Activated B cell treated with CpG ODN at 0.5 μM for 24 hours (primary cell): ENCODE measurements around the gene PPM1F. TPM values are rescaled to one million over a fixed set of nuclear protein-coding genes. Genes with fewer than 3 reads are reported as not detected.

Experiments used
- ATAC-seq: fragments of 200-7000 bp; cut with Tn5 transposase; one replicate; pipeline ENCODE4 v1.10.0; 2021; ENCODE audit warnings: low read depth, mild to moderate bottlenecking, moderate library complexity
- CTCF ChIA-PET: fragments of 350-600 bp; sonication (Branson Sonifier 250); formaldehyde crosslinking; loops from one replicate; lab custom pipeline; 2021; ENCODE audit warnings: antibody characterized with exemption; lab: Charles Lee
- POLR2A ChIA-PET: fragments of 350-600 bp; sonication (Branson Sonifier 250); formaldehyde crosslinking; loops from one replicate; lab custom pipeline; 2021; ENCODE audit warnings: antibody characterized with exemption; lab: Charles Lee
- DNase-seq: peaks from one replicate; pipeline ENCODE4 v3.0.0; 2022
- H3K27ac Mint-ChIP-seq: one replicate; pipeline ENCODE4 v1.8.0; 2020; ENCODE audit warnings: mixed read lengths
- H3K27me3 Mint-ChIP-seq: one replicate; pipeline ENCODE4 v1.8.0; 2021; ENCODE audit warnings: mixed read lengths
- H3K36me3 Mint-ChIP-seq: one replicate; pipeline ENCODE4 v1.8.0; 2021; ENCODE audit warnings: low read depth, mixed read lengths
- H3K4me1 Mint-ChIP-seq: one replicate; pipeline ENCODE4 v1.8.0; 2021; ENCODE audit warnings: mixed read lengths
- H3K4me3 Mint-ChIP-seq: one replicate; pipeline ENCODE4 v1.8.0; 2020; ENCODE audit warnings: mild to moderate bottlenecking, mixed read lengths
- H3K9me3 Mint-ChIP-seq: one replicate; pipeline ENCODE4 v1.8.0; 2020; ENCODE audit warnings: mixed read lengths
- intact Hi-C: fragments of 100-400 bp; cut with micrococcal nuclease; formaldehyde crosslinking; loops from one replicate; pipeline ENCODE4 v1.15.1; 2024
- total RNA-seq: library from RNA; stranded (reverse); gene quantifications from 2 replicates; pipeline ENCODE4 v1.2.3, GENCODE V29; 2022
- TF ChIP-seq, protein P1 (sequence below): fragments of 200-600 bp; IDR thresholded peaks from one replicate; pipeline ENCODE4 v1.8.0; 2022; ENCODE audit warnings: antibody characterized with exemption, mild to moderate bottlenecking

The PPM1F gene
- total RNA-seq, 1 donor from 2014 or later = 21.1 TPM

DNA sequence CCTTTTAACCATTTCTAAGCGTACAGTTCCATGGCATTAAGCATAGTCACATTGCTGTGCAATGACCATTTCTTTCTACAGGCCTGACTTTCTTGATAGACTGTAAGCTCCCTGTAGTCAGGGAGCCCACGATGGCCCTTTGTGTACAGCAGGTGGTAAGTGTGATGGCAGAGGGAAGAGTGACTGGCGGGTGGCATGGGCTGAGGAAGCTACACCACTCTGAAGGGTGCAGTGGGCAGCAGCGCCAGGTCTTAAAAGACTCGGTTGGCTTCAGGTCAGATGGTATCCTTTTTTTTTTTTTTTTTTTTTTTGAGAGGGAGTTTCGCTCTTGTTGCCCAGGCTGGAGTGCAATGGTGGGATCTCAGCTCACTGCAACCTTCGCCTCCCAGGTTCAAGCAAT is 1.6 kb downstream of the PPM1F start:
- no peak overlapping the region for H3K27ac Mint-ChIP-seq
- DNase-seq (no peak), ATAC-seq (no peak)
- H3K27me3 Mint-ChIP-seq = no peaks in the 10 kb centered on the region
- H3K4me1 Mint-ChIP-seq = peaks cover 17% of the 10 kb centered on the region
- POLR2A ChIA-PET = interaction anchor here (1.0 to 2.4 kb wide), 2 partner anchors 9 to 12 kb away, joined by 5 to 9 read pairs; no protein-coding TSS in a partner anchor
- TF ChIP-seq, protein P1, sequence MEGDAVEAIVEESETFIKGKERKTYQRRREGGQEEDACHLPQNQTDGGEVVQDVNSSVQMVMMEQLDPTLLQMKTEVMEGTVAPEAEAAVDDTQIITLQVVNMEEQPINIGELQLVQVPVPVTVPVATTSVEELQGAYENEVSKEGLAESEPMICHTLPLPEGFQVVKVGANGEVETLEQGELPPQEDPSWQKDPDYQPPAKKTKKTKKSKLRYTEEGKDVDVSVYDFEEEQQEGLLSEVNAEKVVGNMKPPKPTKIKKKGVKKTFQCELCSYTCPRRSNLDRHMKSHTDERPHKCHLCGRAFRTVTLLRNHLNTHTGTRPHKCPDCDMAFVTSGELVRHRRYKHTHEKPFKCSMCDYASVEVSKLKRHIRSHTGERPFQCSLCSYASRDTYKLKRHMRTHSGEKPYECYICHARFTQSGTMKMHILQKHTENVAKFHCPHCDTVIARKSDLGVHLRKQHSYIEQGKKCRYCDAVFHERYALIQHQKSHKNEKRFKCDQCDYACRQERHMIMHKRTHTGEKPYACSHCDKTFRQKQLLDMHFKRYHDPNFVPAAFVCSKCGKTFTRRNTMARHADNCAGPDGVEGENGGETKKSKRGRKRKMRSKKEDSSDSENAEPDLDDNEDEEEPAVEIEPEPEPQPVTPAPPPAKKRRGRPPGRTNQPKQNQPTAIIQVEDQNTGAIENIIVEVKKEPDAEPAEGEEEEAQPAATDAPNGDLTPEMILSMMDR = no peak
- H3K4me3 Mint-ChIP-seq = peak overlapping the region; percentile 93
- H3K36me3 Mint-ChIP-seq = peaks cover 1% of the 10 kb centered on the region
- intact Hi-C loops = loop anchor here (5.0 kb wide), 2 partner anchors 84 to 179 kb away; partner anchors contain the start of gene MAPK1
- H3K9me3 Mint-ChIP-seq = no peaks in the 10 kb centered on the region
- CTCF ChIA-PET = no interaction called here

DNA sequence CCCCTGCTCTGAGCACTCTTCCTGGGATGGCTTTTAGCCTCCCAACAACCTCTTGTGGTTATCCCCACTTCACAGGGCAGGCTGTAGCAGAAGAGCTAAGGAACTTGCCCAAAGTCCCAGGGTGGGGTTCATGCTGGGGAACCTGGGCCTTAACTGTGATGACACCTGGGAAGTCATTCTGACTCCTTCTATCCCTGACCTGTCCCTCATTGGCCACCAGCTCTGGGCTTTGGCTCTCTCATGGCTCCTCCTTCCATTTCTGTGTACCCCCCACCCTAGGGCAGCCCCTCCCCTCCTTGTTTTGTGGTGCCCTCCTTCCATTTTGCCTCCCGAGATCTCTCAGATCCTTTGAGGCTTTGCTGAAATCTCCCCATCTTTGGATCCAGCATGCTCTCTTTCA is 2.7 kb downstream of the PPM1F start:
- no peak overlapping the region for H3K27ac Mint-ChIP-seq
- intact Hi-C loops = loop anchor here (5.0 kb wide), 2 partner anchors 83 to 178 kb away; partner anchors contain the start of gene MAPK1
- TF ChIP-seq, protein P1 = no peak
- no peaks in the 10 kb centered on the region for H3K27me3 Mint-ChIP-seq
- peaks cover 7% of the 10 kb centered on the region for H3K36me3 Mint-ChIP-seq
- ChIA-PET CTCF (interaction anchor here (1.6 kb wide), 2 partner anchors 12 to 22 kb away, joined by 3 to 7 read pairs; no protein-coding TSS in a partner anchor), POLR2A (interaction anchor here (1.9 kb wide), 1 partner anchor 11 kb away, joined by 4 read pairs; no protein-coding TSS in a partner anchor)
- peaks cover 17% of the 10 kb centered on the region for H3K4me1 Mint-ChIP-seq
- DNase-seq (no peak), ATAC-seq (no peak)
- H3K9me3 Mint-ChIP-seq = no peaks in the 10 kb centered on the region
- H3K4me3 Mint-ChIP-seq = no peak overlapping the region

DNA sequence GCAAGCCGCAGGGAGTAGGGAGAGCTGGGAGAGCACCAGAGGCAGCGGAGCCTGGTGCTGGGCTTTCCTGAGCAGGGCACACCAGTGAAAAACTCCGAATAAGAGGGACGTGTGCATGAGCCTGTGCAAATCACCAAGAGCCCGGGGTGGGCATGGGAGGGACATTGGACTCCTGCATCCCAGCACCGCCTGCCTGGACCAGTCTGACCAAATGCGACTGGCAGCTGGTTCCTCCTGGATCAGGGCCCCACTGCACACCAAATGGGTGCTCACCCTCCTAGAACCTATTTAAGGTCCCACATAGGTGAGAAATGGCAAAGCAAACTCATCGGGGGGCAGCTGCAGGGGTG is 3.1 kb downstream of the PPM1F start:
- H3K27me3 Mint-ChIP-seq = no peaks in the 10 kb centered on the region
- no peak overlapping the region for H3K4me3 Mint-ChIP-seq
- ATAC-seq = no peak
- intact Hi-C loops = no loop called here
- DNase-seq = no peak
- no peak overlapping the region for H3K27ac Mint-ChIP-seq
- ChIA-PET CTCF (interaction anchor here (1.6 kb wide), 2 partner anchors 11 to 23 kb away, joined by 3 to 7 read pairs; no protein-coding TSS in a partner anchor), POLR2A (interaction anchor here (1.9 kb wide), 1 partner anchor 10 kb away, joined by 4 read pairs; no protein-coding TSS in a partner anchor)
- TF ChIP-seq, protein P1 = no peak
- H3K4me1 Mint-ChIP-seq = peaks cover 17% of the 10 kb centered on the region
- peaks cover 10% of the 10 kb centered on the region for H3K36me3 Mint-ChIP-seq
- H3K9me3 Mint-ChIP-seq = no peaks in the 10 kb centered on the region

DNA sequence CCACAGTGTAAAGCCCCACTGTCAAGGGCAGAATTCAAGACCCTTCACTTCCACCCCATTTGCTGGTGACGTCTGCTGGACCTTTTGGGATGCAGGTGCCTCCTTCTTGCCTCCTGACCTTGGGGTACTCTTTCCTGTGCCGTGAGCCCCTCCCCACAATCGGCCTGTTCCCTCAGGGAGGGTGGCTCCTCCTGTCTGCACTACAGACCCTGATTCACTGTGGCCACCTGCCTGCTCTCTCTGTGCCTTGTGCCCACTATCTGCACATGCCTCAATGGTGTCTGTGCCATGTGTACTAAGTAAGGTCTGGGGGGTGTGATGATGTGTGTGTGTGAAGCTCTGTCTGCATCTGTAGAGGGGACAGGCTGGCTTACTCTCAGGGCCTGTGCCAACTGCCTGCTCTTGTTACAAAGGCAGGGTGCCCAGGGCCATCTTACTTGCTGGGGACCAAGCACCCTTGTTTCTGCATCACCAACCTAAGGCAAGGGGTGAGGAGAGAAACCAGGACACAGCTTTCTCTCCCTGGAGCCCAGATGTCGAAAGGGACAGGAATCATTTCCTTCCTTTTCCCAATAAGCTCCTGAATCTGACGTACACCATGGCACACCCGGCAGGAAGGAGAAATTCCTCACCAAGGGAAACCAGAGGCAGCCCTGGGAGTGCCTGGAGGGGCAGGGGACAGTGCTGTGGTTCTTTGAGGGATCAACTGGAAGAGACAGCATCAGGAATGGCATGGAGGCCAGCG is 3.7 kb downstream of the PPM1F start:
- ATAC-seq (no peak), DNase-seq (no peak)
- intact Hi-C loops = no loop called here
- peaks cover 14% of the 10 kb centered on the region for H3K36me3 Mint-ChIP-seq
- POLR2A ChIA-PET = interaction anchor here (1.9 kb wide), 1 partner anchor 10 kb away, joined by 4 read pairs; no protein-coding TSS in a partner anchor
- H3K9me3 Mint-ChIP-seq = no peaks in the 10 kb centered on the region
- no peaks in the 10 kb centered on the region for H3K27me3 Mint-ChIP-seq
- H3K27ac Mint-ChIP-seq = no peak overlapping the region
- TF ChIP-seq, protein P1 = no peak
- peaks cover 17% of the 10 kb centered on the region for H3K4me1 Mint-ChIP-seq
- H3K4me3 Mint-ChIP-seq = no peak overlapping the region
- CTCF ChIA-PET = interaction anchor here (1.6 kb wide), 2 partner anchors 11 to 23 kb away, joined by 3 to 7 read pairs; no protein-coding TSS in a partner anchor

DNA sequence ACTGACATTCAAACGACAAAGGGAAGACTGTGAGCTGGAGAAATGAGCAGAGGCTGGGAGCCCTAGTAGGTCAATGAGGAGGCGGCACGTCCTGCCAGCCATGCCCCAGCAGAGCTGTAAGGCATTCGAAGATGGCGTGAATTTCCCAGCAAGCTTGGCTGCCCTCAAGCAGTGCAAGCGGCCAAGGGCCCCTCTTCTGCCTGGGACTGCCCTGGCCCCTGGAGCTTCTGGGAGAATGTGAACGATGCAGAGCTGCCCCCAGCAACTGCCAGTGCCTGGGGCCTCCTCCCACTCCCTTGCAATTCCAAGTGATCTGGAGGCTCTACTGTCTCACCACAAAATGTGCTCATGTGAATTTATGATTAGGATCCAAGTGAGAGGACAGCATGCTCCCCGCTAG is 4.3 kb downstream of the PPM1F start:
- peaks cover 16% of the 10 kb centered on the region for H3K36me3 Mint-ChIP-seq
- ChIA-PET CTCF (interaction anchor here (1.3 to 1.6 kb wide), 2 partner anchors 10 to 24 kb away, joined by 3 to 4 read pairs; no protein-coding TSS in a partner anchor), POLR2A (interaction anchor here (1.9 kb wide), 1 partner anchor 9 kb away, joined by 4 read pairs; no protein-coding TSS in a partner anchor)
- H3K9me3 Mint-ChIP-seq = no peaks in the 10 kb centered on the region
- no peak overlapping the region for H3K27ac Mint-ChIP-seq
- DNase-seq (no peak), ATAC-seq (no peak)
- no peak overlapping the region for H3K4me3 Mint-ChIP-seq
- TF ChIP-seq, protein P1 = no peak
- peaks cover 17% of the 10 kb centered on the region for H3K4me1 Mint-ChIP-seq
- intact Hi-C loops = no loop called here
- no peaks in the 10 kb centered on the region for H3K27me3 Mint-ChIP-seq
